H1 (cell line): Measurements from ENCODE around the gene LPP. TPM values are rescaled to one million over a fixed set of nuclear protein-coding genes. Genes with fewer than 3 reads are reported as not detected.

ENCODE experiments used
- CEBPB ChIP-seq: IDR thresholded peaks from 2 replicates; pipeline ENCODE4 v1.6.1; 2012; ENCODE audit warnings: low read depth, low read length
- CREB1 ChIP-seq: IDR thresholded peaks from 2 replicates; pipeline ENCODE4 v1.6.1; 2012; ENCODE audit warnings: inconsistent platforms
- GABPA ChIP-seq: IDR thresholded peaks from 2 replicates; pipeline ENCODE4 v1.6.1; 2011; ENCODE audit warnings: mild to moderate bottlenecking, low read length, moderate library complexity, borderline replicate concordance; ENCODE audit not compliant: insufficient read depth
- NANOG ChIP-seq: IDR thresholded peaks from 2 replicates; pipeline ENCODE4 v1.6.1; 2011; ENCODE audit warnings: low read length, low read depth, mild to moderate bottlenecking, inconsistent platforms; ENCODE audit not compliant: insufficient read depth, poor library complexity, severe bottlenecking
- NRF1 ChIP-seq: IDR thresholded peaks from 2 replicates; pipeline ENCODE4 v1.6.1; 2011; ENCODE audit warnings: mild to moderate bottlenecking, low read depth, low read length, improper control_type of control experiment
- TCF12 ChIP-seq: IDR thresholded peaks from 2 replicates; pipeline ENCODE4 v1.6.1; 2011; ENCODE audit warnings: low read depth, mild to moderate bottlenecking, low read length
- USF2 ChIP-seq: IDR thresholded peaks from 2 replicates; pipeline ENCODE4 v1.6.1; 2011; ENCODE audit warnings: low read length, improper control_type of control experiment
- polyA plus RNA-seq, 7 experiments: library from polyadenylated mRNA; depleted of rRNA in 3 of 7; stranded (reverse) in 5 of 7; unstranded in 2 of 7; fragments of >200 nt in 5 of 7; fragments of 200-250 nt in 2 of 7; gene quantifications; 1 replicate in 5 of 7; 2 replicates in 1 of 7; 4 replicates in 1 of 7; pipeline versions ENCODE4 v1.2.1 to v1.2.3, GENCODE V29; 2011 to 2013; ENCODE audit warnings: missing spikeins in 2 of 7, mixed read lengths in 2 of 7
- total RNA-seq: library from RNA; stranded (reverse); fragmentation: NEBNext Ultra II Directional; extraction: Animal tissue kit (Norgen Biotek cat#: 25700); gene quantifications from 2 replicates; pipeline ENCODE4 v1.2.1, GENCODE V29; 2021

The LPP gene
- total and polyA plus RNA-seq, 2 of the 8 experiments (the other 6 are each of a cell fraction or from before 2014, with no cell fraction given), result 10.0 to 53.3 TPM

GRCh38 chr3:188338086-188338485 lies 184.1 kb downstream of the LPP start (continued):
- TF ChIP-seq NANOG (no peak), CREB1 (no peak), TCF12 (no peak), GABPA (no peak), CEBPB (no peak), USF2 (no peak), NRF1 (no peak)
- TF ChIP-seq, all 59 proteins: peak for 0
